ENCODE data around the gene USO1. TPM values are rescaled to one million over a fixed set of nuclear protein-coding genes. Genes with fewer than 3 reads are reported as not detected.

USO1 gene
- total and polyA plus RNA-seq, 4 donors, result 39.0 to 84.2 (median 61.8) TPM

Small RNA genes within 50 kb of the gene (small RNA-seq; reads per million reads assigned to genes)
- not detected for gene RNU2-16P (ENCODE audit: low replicate concordance)

Other genes with a start within 250 kb of the USO1 start
- 10 to 100 TPM; 24.8 to 48.5 TPM for gene RCHY1, start 210.2 kb upstream of the USO1 start, total RNA-seq
- 10 to 100 TPM; 49.4 to 53.9 TPM for gene RCHY1, start 210.2 kb upstream of the USO1 start, polyA plus RNA-seq (ENCODE audit: insufficient read length in 2 of 2)
- 10 to 100 TPM; 20.5 to 21.2 TPM for gene THAP6, start 210.1 kb upstream of the USO1 start, total RNA-seq
- gene THAP6, start 210.1 kb upstream of the USO1 start, polyA plus RNA-seq (ENCODE audit: insufficient read length in 2 of 2), result 10 to 100 TPM; 17.8 to 21.5 TPM
- not detected for gene ODAPH, start 168.5 kb upstream of the USO1 start, total RNA-seq
- gene ODAPH, start 168.5 kb upstream of the USO1 start, polyA plus RNA-seq (ENCODE audit: insufficient read length in 2 of 2), result under 1 TPM; 0.19 to 0.45 TPM
- gene CDKL2, start 94.0 kb upstream of the USO1 start, total RNA-seq, result 10 to 100 TPM; 10.1 to 25.1 TPM
- 10 to 100 TPM; 14.3 to 16.5 TPM for gene CDKL2, start 94.0 kb upstream of the USO1 start, polyA plus RNA-seq (ENCODE audit: insufficient read length in 2 of 2)
- 100 to 1,000 TPM; 126 to 263 TPM for gene G3BP2, start 51.2 kb upstream of the USO1 start, total RNA-seq
- 100 to 1,000 TPM; 135 to 162 TPM for gene G3BP2, start 51.2 kb upstream of the USO1 start, polyA plus RNA-seq (ENCODE audit: insufficient read length in 2 of 2)
- gene PPEF2, start 177.9 kb downstream of the USO1 start, total RNA-seq, result under 1 TPM in 1 of 2 donors, not detected in 1; 0.06 TPM
- under 1 TPM in 1 of 2 donors, not detected in 1; 0.48 TPM for gene PPEF2, start 177.9 kb downstream of the USO1 start, polyA plus RNA-seq (ENCODE audit: insufficient read length in 2 of 2)
- 10 to 100 TPM; 11.5 to 23.9 TPM for gene NAAA, start 216.4 kb downstream of the USO1 start, total RNA-seq
- 10 to 100 TPM; 11.9 to 12.8 TPM for gene NAAA, start 216.4 kb downstream of the USO1 start, polyA plus RNA-seq (ENCODE audit: insufficient read length in 2 of 2)

Measured in spinal cord (tissue), 4 donors.